IMR-90 (cell line): ENCODE data around the gene CCDC30. TPM values are rescaled to one million over a fixed set of nuclear protein-coding genes. Genes with fewer than 3 reads are reported as not detected.

Experiments used
- ATAC-seq: fragments of 200-7000 bp; cut with Tn5 transposase; 2 replicates; pipeline ENCODE4 v1.9.1; 2020; ENCODE audit warnings: low read depth, mild to moderate bottlenecking, moderate library complexity
- BruUV-seq: library from RNA; stranded (reverse); fragments of 400-500 nt; replicated peaks from 2 replicates; lab custom pipeline; 2021; lab: Mats Ljungman, UMichigan
- CTCF ChIA-PET: fragments of 300-600 bp; formaldehyde crosslinking; extraction: SDS; loops from one replicate; lab custom pipeline; 2021; ENCODE audit warnings: antibody characterized with exemption; lab: Yijun Ruan, JAX
- POLR2A ChIA-PET: fragments of 300-600 bp; sonication (Branson Sonifier 250); formaldehyde crosslinking; loops from one replicate; lab custom pipeline; 2022; ENCODE audit warnings: antibody characterized with exemption; ENCODE audit not compliant: unreplicated experiment; lab: Charles Lee
- DNase-seq: peaks from one replicate; pipeline ENCODE4 v3.0.0; 2013
- H2AFZ ChIP-seq: replicated peaks from 2 replicates; pipeline ENCODE3; 2013; ENCODE audit warnings: low read length, mild to moderate bottlenecking; ENCODE audit not compliant: poor library complexity
- H2AK5ac ChIP-seq: 2 replicates; pipeline ENCODE4 v1.6.1; 2013; ENCODE audit warnings: low read depth, low read length, inconsistent platforms
- H2AK9ac ChIP-seq: replicated peaks from 2 replicates; pipeline ENCODE3; 2013; ENCODE audit warnings: mild to moderate bottlenecking, low read depth, low read length, moderate library complexity; ENCODE audit not compliant: poor library complexity
- H2BK120ac ChIP-seq: 2 replicates; pipeline ENCODE4 v1.6.1; 2013; ENCODE audit warnings: low read depth, low read length, inconsistent platforms
- H2BK15ac ChIP-seq: 3 replicates; pipeline ENCODE4 v1.6.1; 2013; ENCODE audit warnings: low read depth, low read length, inconsistent platforms
- H2BK20ac ChIP-seq: 2 replicates; pipeline ENCODE4 v1.6.1; 2013; ENCODE audit warnings: low read depth, mild to moderate bottlenecking, inconsistent platforms, low read length, moderate library complexity
- H2BK5ac ChIP-seq: 2 replicates; pipeline ENCODE4 v1.6.1; 2013; ENCODE audit warnings: mild to moderate bottlenecking, low read depth, low read length, inconsistent platforms; ENCODE audit not compliant: poor library complexity, severe bottlenecking
- H3K14ac ChIP-seq: replicated peaks from 2 replicates; pipeline ENCODE4 v1.6.1; 2013; ENCODE audit warnings: low read depth, low read length, inconsistent platforms
- H3K18ac ChIP-seq: 2 replicates; pipeline ENCODE4 v1.6.1; 2013; ENCODE audit warnings: low read depth, low read length, control low read depth
- H3K23ac ChIP-seq: 2 replicates; pipeline ENCODE4 v1.6.1; 2013; ENCODE audit warnings: low read depth, low read length, inconsistent platforms
- H3K27ac ChIP-seq: 2 replicates; pipeline ENCODE4 v1.5.1; 2013; ENCODE audit warnings: mild to moderate bottlenecking, control low read depth, low read length; ENCODE audit not compliant: insufficient read depth
- H3K27me3 ChIP-seq: 2 replicates; pipeline ENCODE4 v1.6.1; 2013; ENCODE audit warnings: low read length; ENCODE audit not compliant: control insufficient read depth, insufficient read depth
- H3K36me3 ChIP-seq: 2 replicates; pipeline ENCODE4 v1.6.1; 2013; ENCODE audit warnings: low read length, mixed read lengths; ENCODE audit not compliant: control insufficient read depth, insufficient read depth
- H3K4ac ChIP-seq: 2 replicates; pipeline ENCODE4 v1.6.1; 2013; ENCODE audit warnings: low read depth, low read length, inconsistent platforms
- H3K4me1 ChIP-seq: 2 replicates; pipeline ENCODE4 v1.6.1; 2013; ENCODE audit warnings: low read length, mixed read lengths; ENCODE audit not compliant: control insufficient read depth, insufficient read depth
- H3K4me2 ChIP-seq: 2 replicates; pipeline ENCODE4 v1.6.1; 2013; ENCODE audit warnings: low read depth, mild to moderate bottlenecking, control low read depth, low read length, moderate library complexity
- H3K4me3 ChIP-seq: 2 replicates; pipeline ENCODE4 v1.5.1; 2013; ENCODE audit warnings: low read depth, mild to moderate bottlenecking, control low read depth, low read length, moderate library complexity; ENCODE audit not compliant: insufficient read depth
- H3K56ac ChIP-seq: 2 replicates; pipeline ENCODE4 v1.6.1; 2013; ENCODE audit warnings: low read length, inconsistent platforms; ENCODE audit not compliant: insufficient read depth; ENCODE audit errors: extremely low read depth
- H3K79me1 ChIP-seq, 2 experiments: 2 replicates each; pipeline ENCODE4 v1.6.1; 2013; ENCODE audit warnings: low read length in 2 of 2, inconsistent platforms in 1 of 2, low read depth in 1 of 2
- H3K9ac ChIP-seq: 2 replicates; pipeline ENCODE4 v1.6.1; 2013; ENCODE audit warnings: low read depth, low read length, control low read depth
- H3K9me1 ChIP-seq: 2 replicates; pipeline ENCODE4 v1.6.1; 2013; ENCODE audit warnings: low read length, inconsistent platforms; ENCODE audit not compliant: insufficient read depth
- H3K9me3 ChIP-seq: 2 replicates; pipeline ENCODE4 v1.6.1; 2013; ENCODE audit warnings: low read length; ENCODE audit not compliant: control insufficient read depth, insufficient read depth
- H4K20me1 ChIP-seq: 2 replicates; pipeline ENCODE4 v1.6.1; 2013; ENCODE audit warnings: low read length, inconsistent platforms; ENCODE audit not compliant: insufficient read depth
- H4K5ac ChIP-seq: 2 replicates; pipeline ENCODE4 v1.6.1; 2013; ENCODE audit warnings: mild to moderate bottlenecking, low read depth, low read length, control low read depth
- H4K8ac ChIP-seq, 2 experiments: 2 replicates each; pipeline ENCODE4 v1.6.1; 2013; ENCODE audit warnings: low read depth in 2 of 2, low read length in 2 of 2, control low read depth in 1 of 2, inconsistent platforms in 1 of 2
- H4K91ac ChIP-seq: 2 replicates; pipeline ENCODE4 v1.6.1; 2013; ENCODE audit warnings: low read depth, low read length, inconsistent platforms; ENCODE audit not compliant: insufficient read depth
- BHLHE40 ChIP-seq: fragments of 150-350 bp; IDR thresholded peaks from 2 replicates; pipeline ENCODE4 v1.6.1; 2016; ENCODE audit warnings: mild to moderate bottlenecking, low read depth, low read length
- CEBPB ChIP-seq: IDR thresholded peaks from 2 replicates; pipeline ENCODE4 v1.6.1; 2012; ENCODE audit warnings: low read depth, low read length, improper control_type of control experiment
- CHD1 ChIP-seq: IDR thresholded peaks from 2 replicates; pipeline ENCODE4 v1.6.1; 2012; ENCODE audit warnings: low read depth, low read length, improper control_type of control experiment
- CTCF ChIP-seq: conservative IDR thresholded peaks from 2 replicates; pipeline ENCODE4 v1.5.1; 2012; ENCODE audit warnings: mild to moderate bottlenecking, low read depth, low read length, improper control_type of control experiment
- FOS ChIP-seq: fragments of 150-350 bp; IDR thresholded peaks from 2 replicates; pipeline ENCODE4 v1.6.1; 2016; ENCODE audit warnings: low read depth, low read length
- MAFK ChIP-seq: IDR thresholded peaks from 2 replicates; pipeline ENCODE4 v1.6.1; 2012; ENCODE audit warnings: low read depth, low read length, improper control_type of control experiment
- MAZ ChIP-seq: IDR thresholded peaks from 2 replicates; pipeline ENCODE4 v1.6.1; 2012; ENCODE audit warnings: low read depth, mild to moderate bottlenecking, low read length, improper control_type of control experiment, moderate library complexity, borderline replicate concordance
- MXI1 ChIP-seq: IDR thresholded peaks from 2 replicates; pipeline ENCODE4 v1.6.1; 2012; ENCODE audit warnings: low read depth, mild to moderate bottlenecking, low read length, moderate library complexity, borderline replicate concordance
- NFE2L2 ChIP-seq: fragments of 150-350 bp; IDR thresholded peaks from 2 replicates; pipeline ENCODE4 v1.6.1; 2016; ENCODE audit warnings: low read depth, mild to moderate bottlenecking, low read length
- POLR2A ChIP-seq: IDR thresholded peaks from 2 replicates; pipeline ENCODE4 v1.6.1; 2012; ENCODE audit warnings: mild to moderate bottlenecking, low read depth, low read length
- RAD21 ChIP-seq: IDR thresholded peaks from 2 replicates; pipeline ENCODE4 v1.6.1; 2012; ENCODE audit warnings: low read length, improper control_type of control experiment
- RCOR1 ChIP-seq: IDR thresholded peaks from 2 replicates; pipeline ENCODE4 v1.6.1; 2012; ENCODE audit warnings: mild to moderate bottlenecking, low read length, improper control_type of control experiment; ENCODE audit not compliant: insufficient replicate concordance
- RFX5 ChIP-seq: IDR thresholded peaks from 2 replicates; pipeline ENCODE4 v1.8.0; 2012; ENCODE audit warnings: low read depth, mild to moderate bottlenecking, low read length, moderate library complexity
- SMC3 ChIP-seq: fragments of 150-350 bp; IDR thresholded peaks from 2 replicates; pipeline ENCODE4 v1.6.1; 2016; ENCODE audit warnings: low read depth, mild to moderate bottlenecking, antibody characterized with exemption, low read length, moderate library complexity
- WGBS, 2 experiments: methylation state at CpG; one replicate each; pipeline versions ENCODE4 v1.1.5 to v1.1.7; 2013; ENCODE audit warnings: missing lambda C conversion rate in 2 of 2; ENCODE audit not compliant: insufficient read length in 1 of 2; ENCODE audit errors: extremely low coverage in 2 of 2; 5-methylcytosine and 5-hydroxymethylcytosine counted together
- dilution Hi-C: fragments of 300-500 bp; cut with HindIII; formaldehyde crosslinking; loops from one replicate; pipeline ENCODE4 v1.14.3; 2018; ENCODE audit warnings: low sequenced_read_pairs; ENCODE audit not compliant: unreplicated experiment
- in situ Hi-C: fragments of 300-500 bp; cut with MboI; formaldehyde crosslinking; loops from 3 replicates; pipeline ENCODE4 v1.14.3; 2019; ENCODE audit warnings: low sequenced_read_pairs, inconsistent platforms, mixed read lengths
- intact Hi-C: fragments of 100-400 bp; cut with micrococcal nuclease; formaldehyde crosslinking; loops from 2 replicates; pipeline ENCODE4 v1.10.0; 2022
- polyA plus RNA-seq, 3 experiments: library from polyadenylated mRNA; depleted of rRNA; stranded (reverse); fragments of >200 nt; gene quantifications; 2 replicates each; pipeline ENCODE4 v1.2.3, GENCODE V29; 2012; ENCODE audit warnings: low replicate concordance in 1 of 3
- total RNA-seq: library from RNA; depleted of rRNA; stranded (reverse); fragments of >200 nt; gene quantifications from 2 replicates; pipeline ENCODE4 v1.2.3, GENCODE V29; 2012
- TF ChIP-seq, protein P1 (sequence below): fragments of 150-350 bp; IDR thresholded peaks from 2 replicates; pipeline ENCODE4 v1.6.1; 2016; ENCODE audit warnings: low read depth, mild to moderate bottlenecking, low read length, moderate library complexity, borderline replicate concordance
- TF ChIP-seq, protein P2 (sequence below): fragments of 150-350 bp; IDR thresholded peaks from 2 replicates; pipeline ENCODE4 v1.6.1; 2017; ENCODE audit warnings: mild to moderate bottlenecking, antibody characterized with exemption, low read length, low read depth

CCDC30 gene
- total and polyA plus RNA-seq, 2 of the 4 experiments (the other 2 are of a cell fraction), result 0.14 to 0.18 TPM

DNA sequence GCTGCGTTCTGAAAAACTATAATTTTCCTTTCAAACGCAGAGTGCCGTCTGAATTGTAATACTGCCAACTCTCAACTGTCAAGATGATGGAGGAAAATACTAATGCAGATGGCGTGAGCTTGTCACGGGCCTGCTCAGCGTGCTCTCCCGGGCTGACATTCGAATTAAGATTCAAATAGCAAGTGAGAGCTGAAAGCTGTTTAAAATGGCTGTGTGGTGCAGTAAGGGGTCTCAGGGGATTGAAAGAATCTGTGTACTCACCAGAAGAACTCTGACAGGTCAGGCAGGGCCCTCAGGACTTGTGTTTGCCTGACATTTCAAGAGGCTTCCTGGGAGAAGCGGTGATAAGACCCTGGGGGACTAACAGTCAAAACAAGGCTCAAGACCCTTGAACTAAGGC, 40.3 kb upstream of the CCDC30 start:
- no peak overlapping the region for H2BK120ac ChIP-seq
- H2BK5ac ChIP-seq, result no peak overlapping the region
- intact Hi-C loops, result no loop called here
- DNase-seq, result no peak
- H3K27me3 ChIP-seq, result peaks cover 38% of the 10 kb centered on the region
- 59% methylated on average over 6 of the region's 9 CpGs; no CpG with 5 or more reads in 1 of the 2 experiments for WGBS, 2 experiments
- no peak for ATAC-seq
- peaks cover 3% of the 10 kb centered on the region; the same call in 1 of the 2 replicates for H3K4me1 ChIP-seq
- no peak overlapping the region for H2AK5ac ChIP-seq
- H2AK9ac ChIP-seq, result no peak overlapping the region
- ChIA-PET CTCF (no interaction called here), POLR2A (no interaction called here)
- no peak overlapping the region for H4K91ac ChIP-seq
- dilution Hi-C loops, result no loop called here
- no peak for TF ChIP-seq RFX5
- no peak for TF ChIP-seq BHLHE40
- TF ChIP-seq CHD1, result no peak
- TF ChIP-seq CEBPB, result no peak
- no peak for TF ChIP-seq MAFK
- TF ChIP-seq FOS, result no peak
- TF ChIP-seq, protein P1, sequence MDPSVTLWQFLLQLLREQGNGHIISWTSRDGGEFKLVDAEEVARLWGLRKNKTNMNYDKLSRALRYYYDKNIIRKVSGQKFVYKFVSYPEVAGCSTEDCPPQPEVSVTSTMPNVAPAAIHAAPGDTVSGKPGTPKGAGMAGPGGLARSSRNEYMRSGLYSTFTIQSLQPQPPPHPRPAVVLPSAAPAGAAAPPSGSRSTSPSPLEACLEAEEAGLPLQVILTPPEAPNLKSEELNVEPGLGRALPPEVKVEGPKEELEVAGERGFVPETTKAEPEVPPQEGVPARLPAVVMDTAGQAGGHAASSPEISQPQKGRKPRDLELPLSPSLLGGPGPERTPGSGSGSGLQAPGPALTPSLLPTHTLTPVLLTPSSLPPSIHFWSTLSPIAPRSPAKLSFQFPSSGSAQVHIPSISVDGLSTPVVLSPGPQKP, result no peak
- no peak for TF ChIP-seq NFE2L2
- no peak for TF ChIP-seq POLR2A
- TF ChIP-seq MXI1, result no peak
- TF ChIP-seq RAD21, result no peak
- TF ChIP-seq RCOR1, result no peak
- TF ChIP-seq CTCF, result no peak
- no peak for TF ChIP-seq MAZ
- TF ChIP-seq SMC3, result no peak
- TF ChIP-seq, protein P2, sequence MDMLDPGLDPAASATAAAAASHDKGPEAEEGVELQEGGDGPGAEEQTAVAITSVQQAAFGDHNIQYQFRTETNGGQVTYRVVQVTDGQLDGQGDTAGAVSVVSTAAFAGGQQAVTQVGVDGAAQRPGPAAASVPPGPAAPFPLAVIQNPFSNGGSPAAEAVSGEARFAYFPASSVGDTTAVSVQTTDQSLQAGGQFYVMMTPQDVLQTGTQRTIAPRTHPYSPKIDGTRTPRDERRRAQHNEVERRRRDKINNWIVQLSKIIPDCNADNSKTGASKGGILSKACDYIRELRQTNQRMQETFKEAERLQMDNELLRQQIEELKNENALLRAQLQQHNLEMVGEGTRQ, result no peak
- no peak overlapping the region for H3K27ac ChIP-seq
- H3K4me2 ChIP-seq, result no peak overlapping the region
- in situ Hi-C loops, result no loop called here
- no peaks in the 10 kb centered on the region for H4K20me1 ChIP-seq
- no peak overlapping the region for H2BK15ac ChIP-seq
- H4K5ac ChIP-seq, result no peak overlapping the region
- no peak overlapping the region for H3K23ac ChIP-seq
- no peaks in the 10 kb centered on the region for H3K9me1 ChIP-seq
- BruUV-seq, result no TSS peak
- no peak overlapping the region for H3K18ac ChIP-seq
- H3K4ac ChIP-seq, result no peak overlapping the region
- no peaks in the 10 kb centered on the region for H3K9me3 ChIP-seq
- no peak overlapping the region for H2BK20ac ChIP-seq
- no peaks in the 10 kb centered on the region for H3K36me3 ChIP-seq
- H3K14ac ChIP-seq, result no peak overlapping the region
- H3K9ac ChIP-seq, result no peak overlapping the region
- no peaks in the 10 kb centered on the region for H3K79me1 ChIP-seq
- H4K8ac ChIP-seq, result no peak overlapping the region
- no peak overlapping the region for H3K56ac ChIP-seq
- no peak overlapping the region for H3K4me3 ChIP-seq
- H2AFZ ChIP-seq, result no peak overlapping the region
